Mucosa of descending colon (tissue), 3 donors: ENCODE data around the gene CRCP. TPM values are rescaled to one million over a fixed set of nuclear protein-coding genes. Genes with fewer than 3 reads are reported as not detected.
A peak's percentile ranks its signal among the peaks of the same experiment; 100 is the strongest.
"Not testable (repeated sequence)": the region's sequence is repeated elsewhere in the genome, so short reads cannot be mapped to it uniquely, and the experiment has no call there.

Source experiments
- ATAC-seq: fragments of 200-7000 bp; cut with Tn5 transposase; one replicate; pipeline ENCODE4 v1.9.1; 2020; ENCODE audit warnings: mild to moderate bottlenecking, moderate library complexity
- DNase-seq, 3 donors: peaks; one replicate each; pipeline ENCODE4 v3.0.0-alpha.2; 2020
- H3K36me3 ChIP-seq: fragments of 200-600 bp; one replicate; pipeline ENCODE4 v1.8.0; 2021; ENCODE audit warnings: low read depth, mild to moderate bottlenecking
- H3K4me1 ChIP-seq: fragments of 200-600 bp; one replicate; pipeline ENCODE4 v1.8.0; 2021; ENCODE audit warnings: low read depth, mild to moderate bottlenecking
- H3K4me3 ChIP-seq: fragments of 200-600 bp; one replicate; pipeline ENCODE4 v1.8.0; 2021; ENCODE audit warnings: mild to moderate bottlenecking
- H3K9me3 ChIP-seq: fragments of 200-600 bp; one replicate; pipeline ENCODE4 v1.8.0; 2021; ENCODE audit warnings: mild to moderate bottlenecking
- intact Hi-C, 2 donors: fragments of 100-400 bp; cut with DNase I in 1 of 2; cut with micrococcal nuclease in 1 of 2; formaldehyde crosslinking; loops; one replicate each; pipeline versions ENCODE4 v1.11.0 to v1.11.1; 2022; cut with DNase I, micrococcal nuclease
- total RNA-seq, 3 donors: library from RNA; stranded (reverse); fragmentation: NEBNext Ultra II Directional in 2 of 3; extraction: Animal tissue kit (Norgen Biotek cat#: 25700) in 2 of 3; gene quantifications; one replicate each; pipeline versions ENCODE4 v1.2.1 to v1.2.4, GENCODE V29; 2021 to 2023
- TF ChIP-seq, protein P1 (sequence below): fragments of 200-600 bp; IDR thresholded peaks from one replicate; pipeline ENCODE4 v1.8.0; 2022; ENCODE audit warnings: antibody characterized with exemption, mild to moderate bottlenecking
- donor health status: DM: no; HTN: no; CAD: no; lungs with moderate emphysema.
- donor health status: DM: no; HTN: no; CAD: no.
- donor health status: DM: no; HTN: yes; CAD: no.

Gene CRCP
- total RNA-seq, 3 donors from 2014 or later = 37.3 to 43.9 (median 43.1) TPM

DNA sequence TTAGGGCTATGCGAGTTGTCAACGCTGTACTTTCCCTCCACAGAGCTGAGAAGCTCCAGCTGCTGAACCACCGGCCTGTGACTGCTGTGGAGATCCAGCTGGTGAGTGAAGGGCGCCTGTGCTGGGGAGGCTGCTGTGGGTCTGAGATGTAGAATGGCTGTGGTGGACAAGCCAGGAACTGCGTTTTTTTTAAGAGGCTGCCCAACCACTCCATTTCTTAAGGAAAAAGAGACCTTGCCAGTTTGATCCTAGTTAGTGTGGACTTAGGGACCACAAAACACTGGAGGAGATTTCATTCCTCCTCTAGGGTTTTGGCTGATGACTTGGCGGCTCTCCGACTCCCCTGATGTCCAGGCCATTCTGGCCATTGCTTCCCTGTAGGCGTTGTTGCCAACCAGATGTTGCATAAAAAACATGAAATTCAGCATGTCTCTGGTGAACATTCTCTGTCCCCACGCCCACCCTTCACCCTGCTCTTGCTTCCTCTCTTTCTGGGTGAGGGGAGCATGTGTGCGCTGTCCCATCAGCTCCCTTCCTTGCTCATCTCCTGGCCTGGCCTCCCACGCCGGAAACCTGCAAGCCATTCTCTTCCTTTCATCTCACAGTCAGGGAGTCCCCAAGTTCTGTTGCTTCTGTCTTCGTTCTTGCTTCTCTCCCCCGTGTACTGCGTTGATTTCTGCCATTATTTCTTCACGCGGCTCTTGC, 30.9 kb downstream of the CRCP start:
- H3K4me3 ChIP-seq = no peak overlapping the region
- ATAC-seq (peak; percentile 39), DNase-seq (peak; percentile 42 to 62 (median 53))
- peaks cover 9% of the 10 kb centered on the region for H3K4me1 ChIP-seq
- no peaks in the 10 kb centered on the region for H3K9me3 ChIP-seq
- H3K36me3 ChIP-seq = no peaks in the 10 kb centered on the region
- intact Hi-C loops = no loop called here
- TF ChIP-seq, protein P1, sequence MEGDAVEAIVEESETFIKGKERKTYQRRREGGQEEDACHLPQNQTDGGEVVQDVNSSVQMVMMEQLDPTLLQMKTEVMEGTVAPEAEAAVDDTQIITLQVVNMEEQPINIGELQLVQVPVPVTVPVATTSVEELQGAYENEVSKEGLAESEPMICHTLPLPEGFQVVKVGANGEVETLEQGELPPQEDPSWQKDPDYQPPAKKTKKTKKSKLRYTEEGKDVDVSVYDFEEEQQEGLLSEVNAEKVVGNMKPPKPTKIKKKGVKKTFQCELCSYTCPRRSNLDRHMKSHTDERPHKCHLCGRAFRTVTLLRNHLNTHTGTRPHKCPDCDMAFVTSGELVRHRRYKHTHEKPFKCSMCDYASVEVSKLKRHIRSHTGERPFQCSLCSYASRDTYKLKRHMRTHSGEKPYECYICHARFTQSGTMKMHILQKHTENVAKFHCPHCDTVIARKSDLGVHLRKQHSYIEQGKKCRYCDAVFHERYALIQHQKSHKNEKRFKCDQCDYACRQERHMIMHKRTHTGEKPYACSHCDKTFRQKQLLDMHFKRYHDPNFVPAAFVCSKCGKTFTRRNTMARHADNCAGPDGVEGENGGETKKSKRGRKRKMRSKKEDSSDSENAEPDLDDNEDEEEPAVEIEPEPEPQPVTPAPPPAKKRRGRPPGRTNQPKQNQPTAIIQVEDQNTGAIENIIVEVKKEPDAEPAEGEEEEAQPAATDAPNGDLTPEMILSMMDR = no peak

DNA sequence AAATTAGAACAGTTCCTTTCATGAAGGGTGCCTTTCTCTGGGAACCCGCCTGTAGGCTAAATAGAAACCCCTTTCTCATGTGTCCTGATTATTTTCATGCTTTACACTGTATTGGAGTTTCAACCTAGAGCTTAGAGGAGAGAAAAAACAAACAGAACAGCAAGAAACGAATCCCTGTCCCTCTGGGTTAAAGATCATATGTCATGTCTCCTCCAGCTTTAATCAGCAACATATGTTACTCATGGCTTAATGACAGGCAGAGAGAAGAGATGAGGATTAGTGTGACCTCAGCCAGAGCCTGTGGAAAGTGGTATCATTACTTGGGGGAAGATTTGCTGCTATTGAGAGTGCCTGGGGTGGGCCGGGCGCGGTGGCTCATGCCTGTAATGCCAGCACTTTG, 32.1 kb downstream of the CRCP start:
- DNase-seq = no peak
- Histone ChIP-seq H3K36me3 (no peaks in the 10 kb centered on the region), H3K4me1 (peaks cover 10% of the 10 kb centered on the region), H3K9me3 (no peaks in the 10 kb centered on the region), H3K4me3 (no peak overlapping the region)
- intact Hi-C loops = no loop called here
- TF ChIP-seq, protein P1 = no peak
- no peak for ATAC-seq

DNA sequence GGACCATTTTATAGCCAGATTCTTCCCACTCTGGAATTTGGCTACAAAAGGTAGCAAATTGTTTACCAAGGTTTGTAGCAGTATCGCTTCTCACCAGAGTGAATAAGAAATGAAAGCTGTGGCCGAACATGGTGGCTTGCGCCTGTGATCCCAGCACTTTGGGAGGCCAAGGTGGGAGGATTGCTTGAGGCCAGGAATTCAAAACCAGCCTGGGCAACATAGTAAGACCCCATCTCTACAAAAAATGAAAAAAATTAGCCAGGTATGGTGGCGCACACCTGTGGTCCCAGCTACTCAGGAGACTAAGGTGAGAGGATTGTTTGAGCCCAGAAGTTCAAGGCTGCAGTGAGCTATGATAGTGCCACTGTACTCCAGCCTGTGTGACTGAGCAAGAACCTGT, 33.0 kb downstream of the CRCP start:
- H3K4me1 ChIP-seq = peaks cover 10% of the 10 kb centered on the region
- ATAC-seq, H3K36me3 ChIP-seq, intact Hi-C loops, H3K4me3 ChIP-seq, DNase-seq, H3K9me3 ChIP-seq: not testable (repeated sequence)

DNA sequence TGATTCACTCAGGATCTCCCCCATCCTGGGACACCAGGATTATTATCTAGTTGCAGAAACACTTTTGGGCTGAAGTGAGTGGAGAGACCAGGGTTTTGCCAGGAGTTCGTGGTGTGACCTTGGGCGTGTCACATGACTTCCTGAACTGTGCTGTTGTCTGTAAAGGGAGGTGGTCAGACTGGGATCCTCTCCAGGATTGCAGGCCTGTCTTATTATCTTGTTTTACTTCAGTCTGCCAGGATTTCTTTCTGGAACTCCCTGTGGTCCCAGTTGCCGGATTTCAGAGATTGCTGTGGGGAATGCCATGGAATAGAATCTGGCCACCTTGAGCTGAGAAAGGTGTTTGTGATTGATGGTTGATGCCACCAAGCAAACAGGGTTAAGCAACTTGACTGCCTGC, 35.8 kb downstream of the CRCP start:
- TF ChIP-seq, protein P1 = no peak
- H3K36me3 ChIP-seq = no peaks in the 10 kb centered on the region

DNA sequence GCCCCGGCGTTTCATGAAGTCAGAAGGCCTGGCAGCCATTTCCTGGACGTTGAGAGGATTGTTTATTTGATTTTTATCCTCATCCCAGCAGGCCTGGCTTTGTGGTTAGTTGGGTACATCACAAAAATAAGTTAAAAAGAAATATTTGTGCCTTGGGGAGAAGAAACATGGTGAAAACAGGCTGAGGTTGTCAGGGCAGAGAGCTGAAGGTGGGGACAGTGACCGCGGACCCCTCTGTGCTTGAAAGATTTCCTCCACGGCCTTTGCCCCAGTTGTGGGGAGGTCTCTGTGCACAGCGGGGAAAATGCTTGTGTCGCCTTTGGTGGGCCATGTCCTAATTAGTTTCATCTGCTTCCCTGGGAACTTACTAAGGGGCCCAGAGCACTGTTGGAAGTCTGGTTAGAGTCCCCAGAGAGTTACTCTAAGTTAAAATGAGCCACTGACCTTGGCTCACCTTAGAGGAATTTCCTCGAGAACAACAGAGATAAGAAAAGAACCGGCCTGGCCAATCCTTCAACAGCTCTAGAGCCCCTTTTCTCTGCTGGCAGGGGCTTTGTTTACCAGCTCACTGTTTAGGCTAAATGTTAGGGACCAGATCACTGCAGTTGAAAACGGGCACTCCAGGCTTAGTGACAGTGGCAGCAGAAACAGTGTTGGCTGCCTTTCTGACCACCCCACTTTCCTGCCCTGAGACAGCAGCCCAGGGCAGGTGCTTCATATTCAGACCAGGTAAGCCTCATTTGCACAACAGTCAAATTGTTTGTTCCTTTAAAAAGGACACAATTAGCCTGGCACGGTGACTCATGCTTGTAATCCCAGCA, 37.9 kb downstream of the CRCP start:
- ATAC-seq (no peak), DNase-seq (no peak)
- intact Hi-C loops = no loop called here
- Histone ChIP-seq H3K9me3 (no peaks in the 10 kb centered on the region), H3K36me3 (no peaks in the 10 kb centered on the region), H3K4me1 (peaks cover 7% of the 10 kb centered on the region), H3K4me3 (no peak overlapping the region)
- TF ChIP-seq, protein P1 = no peak

More for the DNA sequence above, 35.8 kb downstream of the CRCP start:
- intact Hi-C loops = no loop called here
- H3K9me3 ChIP-seq = no peaks in the 10 kb centered on the region
- H3K4me3 ChIP-seq = no peak overlapping the region
- ATAC-seq = peak; percentile 52
- H3K4me1 ChIP-seq = peaks cover 10% of the 10 kb centered on the region
- peak in 1 of 3 donors; percentile 50 for DNase-seq

DNA sequence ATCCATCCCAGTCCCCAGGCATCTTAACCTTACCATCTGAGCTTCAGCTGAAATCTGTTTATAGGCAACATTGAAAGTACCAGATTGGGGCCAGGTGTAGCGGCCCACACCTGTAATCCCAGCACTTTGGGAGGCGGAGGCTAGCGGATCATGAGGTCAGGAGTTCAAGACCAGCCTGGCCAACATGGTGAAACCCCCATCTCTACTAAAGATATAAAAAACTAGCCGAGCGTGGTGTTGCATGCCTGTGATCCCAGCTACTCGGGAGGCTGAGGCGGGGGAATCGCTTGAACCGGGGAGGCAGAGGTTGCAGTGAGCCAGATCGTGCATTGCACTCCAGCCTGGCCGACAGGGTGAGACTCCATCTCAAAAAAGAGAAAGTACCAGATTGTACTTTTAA, 39.0 kb downstream of the CRCP start:
- ATAC-seq (no peak), DNase-seq (no peak)
- H3K9me3 ChIP-seq = no peaks in the 10 kb centered on the region
- no peak overlapping the region for H3K4me3 ChIP-seq
- intact Hi-C loops = no loop called here
- H3K36me3 ChIP-seq = no peaks in the 10 kb centered on the region
- TF ChIP-seq, protein P1 = no peak
- peaks cover 7% of the 10 kb centered on the region for H3K4me1 ChIP-seq

DNA sequence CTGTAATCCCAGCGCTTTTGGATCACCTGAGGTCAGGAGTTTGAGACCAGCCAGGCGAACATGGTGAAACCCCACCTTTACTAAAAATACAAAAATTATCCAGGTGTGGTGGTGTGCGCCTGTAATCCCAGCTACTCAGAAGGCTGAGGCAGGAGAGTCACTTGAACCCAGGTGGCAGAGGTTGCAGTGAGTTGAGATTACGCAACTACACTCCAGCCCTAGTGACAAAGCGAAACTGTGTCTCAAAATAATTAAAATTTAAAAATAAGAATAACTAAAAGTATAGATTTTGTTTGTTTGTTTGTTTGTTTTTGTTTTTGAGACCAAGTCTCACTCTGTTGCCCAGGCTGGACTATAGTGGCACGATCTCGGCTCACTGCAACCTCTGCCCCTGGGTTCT, 41.4 kb downstream of the CRCP start:
- H3K9me3 ChIP-seq, H3K4me3 ChIP-seq, intact Hi-C loops, ATAC-seq, DNase-seq, H3K4me1 ChIP-seq, H3K36me3 ChIP-seq: not testable (repeated sequence)
